ENCODE data around the gene RANBP1. TPM values are rescaled to one million over a fixed set of nuclear protein-coding genes. Genes with fewer than 3 reads are reported as not detected.

The RANBP1 gene
- polyA plus RNA-seq, 1 of the 3 experiments (the other 2 are of a cell fraction), result 502 TPM

GRCh38 chr22:20137671-20138416 lies 21.9 kb downstream of the RANBP1 start:
- Histone ChIP-seq H3K9me2 (no peaks in the 10 kb centered on the region), H3K4me2 (no peak overlapping the region), H4K20me1 (ENCODE audit: insufficient read depth) (peaks cover 67% of the 10 kb centered on the region), H3K27ac (ENCODE audit: low read depth in 2 of 2, low read length in 1 of 2) (peak overlapping the region in 1 of 2 experiments; percentile 64; a peak in 1 of 4 replicates), H3K79me2 (ENCODE audit: insufficient read depth) (peaks cover 65% of the 10 kb centered on the region), H3K4me3 (ENCODE audit: low read depth in 2 of 2, low read length in 1 of 2) (no peak overlapping the region), H3K4me1 (ENCODE audit: control insufficient read depth in 1 of 2, insufficient read depth in 2 of 2, low read depth in 1 of 2, low read length in 1 of 2) (peaks cover 0 to 54% of the 10 kb centered on the region in 2 experiments; a peak in 1 of 4 replicates), H3F3A (replicated peaks; ENCODE audit: insufficient read depth) (no peaks in the 10 kb centered on the region), H3K36me3 (replicated peaks in 1 of 2; ENCODE audit: control insufficient read depth in 1 of 2, insufficient read depth in 2 of 2, low read length in 1 of 2) (peaks cover 0 to 8% of the 10 kb centered on the region in 2 experiments), H3K27me3 (ENCODE audit: insufficient read depth) (no peaks in the 10 kb centered on the region), H2AFZ (ENCODE audit: low read depth) (no peak overlapping the region), H3K9ac (no peak overlapping the region), H3K9me3 (no peaks in the 10 kb centered on the region)
- POLR2A ChIA-PET, result no interaction called here
- DNase-seq, result no peak
- 92% methylated on average over 17 of the region's 26 CpGs for WGBS (ENCODE audit: low lambda C conversion rate)
- CTCF ChIA-PET, result interaction anchor here (1.1 to 1.8 kb wide), 3 partner anchors 19 to 148 kb away, joined by 4 to 5 read pairs (median 4); no protein-coding TSS in a partner anchor
- TF ChIP-seq MEF2A (IDR thresholded peaks at IDR 0.05; ENCODE audit: borderline replicate concordance, low read depth), result no peak
- TF ChIP-seq MAX (IDR thresholded peaks at IDR 0.05; ENCODE audit: low read depth), result no peak
- TF ChIP-seq MXI1 (IDR thresholded peaks at IDR 0.05; ENCODE audit: low read depth, low read length), result peak; percentile 24; the same call in 1 of the 2 replicates
- TF ChIP-seq NRF1 (IDR thresholded peaks at IDR 0.05; ENCODE audit: low read depth, low read length), result no peak
- TF ChIP-seq NFIC (IDR thresholded peaks at IDR 0.05; ENCODE audit: borderline replicate concordance), result 0 out of 2 replicates have a peak, but pooled peaks have one; percentile 3

GRCh38 chr22:20138417-20138738 lies 22.5 kb downstream of the RANBP1 start:
- ChIA-PET POLR2A (interaction anchor here (0.9 kb wide), 1 partner anchor 7 kb away, joined by 3 read pairs; the partner anchor contains the start of gene ZDHHC8), CTCF (interaction anchor here (0.9 to 1.8 kb wide), 3 partner anchors 17 to 148 kb away, joined by 3 to 5 read pairs (median 4); no protein-coding TSS in a partner anchor)
- Histone ChIP-seq H3K36me3 (replicated peaks in 1 of 2; ENCODE audit: control insufficient read depth in 1 of 2, insufficient read depth in 2 of 2, low read length in 1 of 2) (peaks cover 0 to 10% of the 10 kb centered on the region in 2 experiments), H3K79me2 (ENCODE audit: insufficient read depth) (peaks cover 59% of the 10 kb centered on the region), H3K4me3 (ENCODE audit: low read depth in 2 of 2, low read length in 1 of 2) (no peak overlapping the region), H4K20me1 (ENCODE audit: insufficient read depth) (peaks cover 64% of the 10 kb centered on the region), H2AFZ (ENCODE audit: low read depth) (no peak overlapping the region), H3K9ac (no peak overlapping the region), H3K27ac (ENCODE audit: low read depth in 2 of 2, low read length in 1 of 2) (no peak overlapping the region; a peak in 1 of 4 replicates), H3K9me2 (no peaks in the 10 kb centered on the region), H3K9me3 (no peaks in the 10 kb centered on the region), H3K4me1 (ENCODE audit: control insufficient read depth in 1 of 2, insufficient read depth in 2 of 2, low read depth in 1 of 2, low read length in 1 of 2) (peaks cover 0 to 50% of the 10 kb centered on the region in 2 experiments; a peak in 1 of 4 replicates), H3F3A (replicated peaks; ENCODE audit: insufficient read depth) (no peaks in the 10 kb centered on the region), H3K4me2 (no peak overlapping the region), H3K27me3 (ENCODE audit: insufficient read depth) (no peaks in the 10 kb centered on the region)
- DNase-seq, result no peak
- WGBS (ENCODE audit: low lambda C conversion rate), result 69% methylated on average over 2 of the region's 4 CpGs
- TF ChIP-seq, protein P1, sequence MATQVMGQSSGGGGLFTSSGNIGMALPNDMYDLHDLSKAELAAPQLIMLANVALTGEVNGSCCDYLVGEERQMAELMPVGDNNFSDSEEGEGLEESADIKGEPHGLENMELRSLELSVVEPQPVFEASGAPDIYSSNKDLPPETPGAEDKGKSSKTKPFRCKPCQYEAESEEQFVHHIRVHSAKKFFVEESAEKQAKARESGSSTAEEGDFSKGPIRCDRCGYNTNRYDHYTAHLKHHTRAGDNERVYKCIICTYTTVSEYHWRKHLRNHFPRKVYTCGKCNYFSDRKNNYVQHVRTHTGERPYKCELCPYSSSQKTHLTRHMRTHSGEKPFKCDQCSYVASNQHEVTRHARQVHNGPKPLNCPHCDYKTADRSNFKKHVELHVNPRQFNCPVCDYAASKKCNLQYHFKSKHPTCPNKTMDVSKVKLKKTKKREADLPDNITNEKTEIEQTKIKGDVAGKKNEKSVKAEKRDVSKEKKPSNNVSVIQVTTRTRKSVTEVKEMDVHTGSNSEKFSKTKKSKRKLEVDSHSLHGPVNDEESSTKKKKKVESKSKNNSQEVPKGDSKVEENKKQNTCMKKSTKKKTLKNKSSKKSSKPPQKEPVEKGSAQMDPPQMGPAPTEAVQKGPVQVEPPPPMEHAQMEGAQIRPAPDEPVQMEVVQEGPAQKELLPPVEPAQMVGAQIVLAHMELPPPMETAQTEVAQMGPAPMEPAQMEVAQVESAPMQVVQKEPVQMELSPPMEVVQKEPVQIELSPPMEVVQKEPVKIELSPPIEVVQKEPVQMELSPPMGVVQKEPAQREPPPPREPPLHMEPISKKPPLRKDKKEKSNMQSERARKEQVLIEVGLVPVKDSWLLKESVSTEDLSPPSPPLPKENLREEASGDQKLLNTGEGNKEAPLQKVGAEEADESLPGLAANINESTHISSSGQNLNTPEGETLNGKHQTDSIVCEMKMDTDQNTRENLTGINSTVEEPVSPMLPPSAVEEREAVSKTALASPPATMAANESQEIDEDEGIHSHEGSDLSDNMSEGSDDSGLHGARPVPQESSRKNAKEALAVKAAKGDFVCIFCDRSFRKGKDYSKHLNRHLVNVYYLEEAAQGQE (IDR thresholded peaks at IDR 0.05; ENCODE audit: low read depth, low read length), result no peak
- TF ChIP-seq ZBTB33 (IDR thresholded peaks at IDR 0.05; ENCODE audit: borderline replicate concordance, low read depth) (no peak), YY1 (IDR thresholded peaks at IDR 0.05; ENCODE audit: low read depth) (no peak), SMC3 (IDR thresholded peaks at IDR 0.05; ENCODE audit: low read depth, low read length) (no peak), CTCF (IDR thresholded peaks at IDR 0.05) (no peak), FOXM1 (IDR thresholded peaks at IDR 0.05; ENCODE audit: low read depth) (no peak), CHD2 (IDR thresholded peaks at IDR 0.05; ENCODE audit: low read length, partially characterized antibody) (no peak), TAF1 (IDR thresholded peaks at IDR 0.05; ENCODE audit: borderline replicate concordance, low read depth, low read length) (no peak), FOSL2 (IDR thresholded peaks at IDR 0.05; ENCODE audit: borderline replicate concordance, low read depth) (no peak), ELF1 (IDR thresholded peaks at IDR 0.05) (no peak)
- TF ChIP-seq, protein P2, sequence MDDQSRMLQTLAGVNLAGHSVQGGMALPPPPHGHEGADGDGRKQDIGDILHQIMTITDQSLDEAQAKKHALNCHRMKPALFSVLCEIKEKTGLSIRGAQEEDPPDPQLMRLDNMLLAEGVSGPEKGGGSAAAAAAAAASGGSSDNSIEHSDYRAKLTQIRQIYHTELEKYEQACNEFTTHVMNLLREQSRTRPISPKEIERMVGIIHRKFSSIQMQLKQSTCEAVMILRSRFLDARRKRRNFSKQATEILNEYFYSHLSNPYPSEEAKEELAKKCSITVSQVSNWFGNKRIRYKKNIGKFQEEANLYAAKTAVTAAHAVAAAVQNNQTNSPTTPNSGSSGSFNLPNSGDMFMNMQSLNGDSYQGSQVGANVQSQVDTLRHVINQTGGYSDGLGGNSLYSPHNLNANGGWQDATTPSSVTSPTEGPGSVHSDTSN (IDR thresholded peaks at IDR 0.05), result no peak

All from SK-N-SH (cell line).